GM06990 (cell line): ENCODE data around the gene AUTS2.

ENCODE experiments used
- DNase-seq: peaks from one replicate; pipeline ENCODE4 v3.0.0-alpha.2; 2011; ENCODE audit not compliant: insufficient read length; ENCODE audit errors: extremely low read depth
- H3K27me3 ChIP-seq: replicated peaks from 2 replicates; pipeline ENCODE4 v1.6.0; 2011; ENCODE audit warnings: low read length; ENCODE audit not compliant: control insufficient read depth, insufficient read depth
- H3K36me3 ChIP-seq: 2 replicates; pipeline ENCODE4 v1.5.1; 2011; ENCODE audit warnings: low read length; ENCODE audit not compliant: control insufficient read depth, insufficient read depth
- H3K4me3 ChIP-seq: replicated peaks from 2 replicates; pipeline ENCODE4 v1.5.1; 2011; ENCODE audit warnings: low read depth, mild to moderate bottlenecking, control low read depth, low read length
- CTCF ChIP-seq: IDR thresholded peaks from 2 replicates; pipeline ENCODE4 v1.5.1; 2011; ENCODE audit warnings: low read length, control low read depth, mild to moderate bottlenecking, inconsistent platforms; ENCODE audit not compliant: insufficient read depth, poor library complexity, severe bottlenecking

AUTS2 gene

GRCh38 chr7:69957661-69958060 is 359.4 kb downstream of the AUTS2 start:
- TF ChIP-seq CTCF, result no peak
- Histone ChIP-seq H3K27me3 (no peaks in the 10 kb centered on the region), H3K36me3 (no peaks in the 10 kb centered on the region), H3K4me3 (no peak overlapping the region)
- DNase-seq, result no peak

- Histone ChIP-seq H3K4me3 (no peak overlapping the region), H3K36me3 (no peaks in the 10 kb centered on the region), H3K27me3 (no peaks in the 10 kb centered on the region)
- no peak for TF ChIP-seq CTCF
- DNase-seq, result no peak
Measured at GRCh38 chr7:69959789-69960499, 361.7 kb downstream of the AUTS2 start.

GRCh38 chr7:69961436-69961835 is 363.2 kb downstream of the AUTS2 start:
- DNase-seq, result no peak
- no peaks in the 10 kb centered on the region for H3K27me3 ChIP-seq
- H3K4me3 ChIP-seq, result no peak overlapping the region
- no peak for TF ChIP-seq CTCF
- no peaks in the 10 kb centered on the region for H3K36me3 ChIP-seq

GRCh38 chr7:69962186-69963065 is 364.2 kb downstream of the AUTS2 start:
- H3K4me3 ChIP-seq, result no peak overlapping the region
- DNase-seq, result peak; percentile 26
- no peak for TF ChIP-seq CTCF

GRCh38 chr7:69963393-69963792 is 365.1 kb downstream of the AUTS2 start:
- DNase-seq, result no peak
- no peaks in the 10 kb centered on the region for H3K27me3 ChIP-seq

More at GRCh38 chr7:69962186-69963065, 364.2 kb downstream of the AUTS2 start:
- Histone ChIP-seq H3K27me3 (no peaks in the 10 kb centered on the region), H3K36me3 (no peaks in the 10 kb centered on the region)

More at GRCh38 chr7:69963393-69963792, 365.1 kb downstream of the AUTS2 start:
- H3K4me3 ChIP-seq, result no peak overlapping the region
- no peak for TF ChIP-seq CTCF
- no peaks in the 10 kb centered on the region for H3K36me3 ChIP-seq
